ENCODE measurements around the gene LDLRAD4.

DNA sequence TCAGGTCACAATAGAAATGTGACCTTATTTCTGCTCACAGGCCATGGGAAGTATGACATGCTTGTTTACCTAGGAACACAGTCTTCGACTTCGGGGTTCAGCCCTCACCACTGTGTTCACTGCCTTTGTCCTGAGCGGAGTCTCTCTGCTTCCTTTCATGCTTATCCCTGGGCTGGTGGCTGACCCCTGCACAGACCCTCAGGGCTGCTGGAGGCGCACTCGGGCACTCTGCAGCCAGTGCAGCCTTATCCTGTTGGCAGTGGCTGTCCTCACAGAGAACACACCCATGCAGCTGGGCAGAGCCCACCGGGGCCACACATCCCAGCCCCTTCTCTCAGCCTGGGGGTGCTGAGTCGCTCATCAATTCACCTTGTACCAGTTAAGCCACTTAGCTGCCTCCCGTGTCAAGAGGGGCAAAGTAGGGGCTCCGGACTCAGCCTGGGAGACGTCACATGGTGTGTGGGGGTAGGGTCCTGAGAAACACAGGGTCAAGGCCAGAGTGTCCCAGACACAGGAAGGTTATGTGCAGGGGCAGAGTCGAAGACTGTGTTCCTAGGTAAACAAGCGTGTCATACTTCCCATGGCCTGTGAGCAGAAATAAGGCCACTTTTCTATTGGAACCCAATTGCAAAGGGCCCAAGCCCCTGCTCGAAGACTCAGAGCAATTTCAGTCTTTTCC is 400.3 kb downstream of the LDLRAD4 start:
- TF ChIP-seq CTCF (IDR thresholded peaks at IDR 0.05) (no peak), POLR2A (IDR thresholded peaks at IDR 0.05) (no peak), POLR2AphosphoS5 (IDR thresholded peaks at IDR 0.05) (no peak), EP300 (IDR thresholded peaks at IDR 0.05) (peak in 1 of 4 donors; percentile 29)

Measured in upper lobe of left lung (tissue), 4 donors.